Stimulated activated CD8-positive, alpha-beta memory T cell treated with anti-CD3 and anti-CD28 coated beads, Interleukin-12 subunit alpha, Interleukin-12 subunit beta, amount 100 ng/mL, for 1 hour (primary cell): ENCODE measurements around the gene KCNIP4.

Source experiments
- DNase-seq: peaks from one replicate; pipeline ENCODE4 v3.0.0-alpha.2; 2020; ENCODE audit warnings: low read depth

The KCNIP4 gene

DNA sequence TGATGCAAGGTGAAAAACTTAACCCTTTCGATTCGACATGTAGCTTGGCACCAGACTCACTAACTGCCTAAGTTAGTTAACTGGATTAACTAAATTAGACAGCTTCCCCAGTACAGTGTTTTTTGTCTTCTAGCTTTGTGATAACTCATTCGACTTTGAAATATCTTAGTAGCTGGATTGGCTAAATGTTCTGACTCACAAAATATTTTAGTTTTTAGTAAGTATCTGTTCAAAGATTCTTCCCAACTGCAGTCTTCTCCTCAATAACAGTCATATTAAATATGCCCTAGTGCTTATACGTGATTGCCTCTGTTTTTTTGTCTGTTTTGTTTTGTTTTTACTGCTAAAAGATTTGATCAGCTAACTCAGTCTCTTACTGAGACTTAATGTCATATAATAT, 102.9 kb downstream of the KCNIP4 start:
- DNase-seq, result no peak

- DNase-seq, result no peak
Measured at GRCh38 chr4:21835712-21836111, 112.9 kb downstream of the KCNIP4 start.

GRCh38 chr4:21830272-21830671, 118.3 kb downstream of the KCNIP4 start:
- no peak for DNase-seq

- no peak for DNase-seq
Measured at GRCh38 chr4:21827575-21827974, 121.0 kb downstream of the KCNIP4 start.

GRCh38 chr4:21826071-21826470, 122.5 kb downstream of the KCNIP4 start:
- no peak for DNase-seq

DNA sequence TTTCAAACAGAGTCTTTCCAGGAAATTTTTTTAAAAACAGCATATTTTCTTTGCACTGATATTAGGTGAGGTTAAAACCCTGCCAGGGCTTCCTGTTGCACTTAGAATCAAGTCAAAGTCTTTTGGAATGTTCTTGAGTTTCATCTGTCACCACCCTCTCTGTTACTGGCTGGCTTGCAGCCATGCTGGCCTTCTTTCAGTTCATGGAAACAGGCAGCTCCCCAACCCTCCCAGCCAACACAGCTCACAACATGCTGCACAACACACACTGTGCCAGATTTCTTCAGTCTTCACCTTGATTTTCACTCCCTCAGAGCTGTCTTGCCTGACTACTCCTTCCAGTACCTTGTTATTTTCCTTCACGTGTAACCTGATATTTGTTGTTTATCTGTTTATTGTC, 129.5 kb downstream of the KCNIP4 start:
- no peak for DNase-seq

DNA sequence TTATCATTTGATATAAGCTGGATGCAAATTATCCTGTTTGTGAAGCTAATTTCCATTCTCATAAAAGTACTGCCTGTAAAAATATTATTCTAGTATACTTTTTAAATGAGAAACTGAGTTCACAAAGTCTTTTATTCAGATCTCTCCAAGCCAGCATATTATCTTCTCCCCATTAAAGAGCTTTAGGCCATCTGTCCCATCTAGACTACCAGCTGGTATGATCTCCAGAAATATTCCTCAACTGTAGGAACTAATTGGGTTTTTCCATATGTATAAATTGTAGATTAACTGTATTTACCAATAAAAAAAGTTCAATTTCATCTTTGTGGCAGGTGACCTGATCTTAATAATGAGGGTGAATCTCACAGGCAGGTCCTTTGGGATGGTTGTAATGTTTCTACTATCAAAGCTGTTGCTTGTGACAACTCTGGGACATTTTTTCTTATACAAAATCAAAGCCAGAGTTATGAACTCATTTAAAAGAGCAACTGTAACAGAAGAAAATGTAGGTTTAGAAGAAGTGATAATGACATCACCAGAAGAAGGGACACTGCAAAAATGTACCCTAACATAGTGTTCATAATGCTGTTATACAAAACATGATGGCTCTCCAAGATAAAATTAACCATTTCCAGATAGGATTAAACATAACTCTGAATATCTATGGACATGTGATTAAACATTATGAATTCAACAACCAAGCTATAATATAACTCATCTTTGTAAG, 132.8 kb downstream of the KCNIP4 start:
- no peak for DNase-seq

DNA sequence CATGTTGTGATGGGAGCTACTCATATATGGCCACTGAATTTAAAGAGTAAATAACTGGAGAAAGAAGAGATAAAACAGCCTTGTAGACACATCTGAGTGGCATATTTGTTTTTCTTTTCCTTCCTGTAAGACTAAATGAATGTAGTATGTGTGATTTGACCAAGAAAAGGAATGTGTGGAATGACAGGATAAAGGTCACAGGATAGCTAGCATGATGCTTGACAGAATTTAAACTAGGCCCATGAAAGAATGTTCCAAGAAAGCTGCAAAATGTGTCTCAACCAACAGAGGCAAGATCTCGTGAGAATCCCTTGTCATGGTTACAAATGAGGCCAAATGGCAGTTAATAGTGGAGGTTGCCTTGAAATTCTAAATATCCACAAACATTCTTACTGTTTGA, 137.0 kb downstream of the KCNIP4 start:
- no peak for DNase-seq

DNA sequence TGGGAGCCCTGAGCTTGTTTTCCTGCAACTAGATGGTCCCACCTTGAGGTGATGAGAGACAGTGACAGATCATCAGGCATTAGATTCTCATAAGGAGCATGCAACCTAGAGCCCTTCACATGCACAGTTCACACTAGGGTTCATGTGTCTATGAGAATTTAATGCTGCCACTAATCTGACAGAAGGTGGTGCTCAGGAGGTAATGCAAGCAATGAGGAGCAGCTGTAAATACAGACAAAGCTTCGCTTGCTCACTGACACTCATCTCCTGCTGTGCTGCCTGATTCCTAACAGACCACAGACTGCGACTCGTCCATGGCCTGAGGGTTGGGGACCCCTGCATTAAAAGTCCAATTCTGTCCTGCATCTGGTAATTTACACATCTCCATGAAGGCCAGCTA, 141.6 kb downstream of the KCNIP4 start:
- no peak for DNase-seq

DNA sequence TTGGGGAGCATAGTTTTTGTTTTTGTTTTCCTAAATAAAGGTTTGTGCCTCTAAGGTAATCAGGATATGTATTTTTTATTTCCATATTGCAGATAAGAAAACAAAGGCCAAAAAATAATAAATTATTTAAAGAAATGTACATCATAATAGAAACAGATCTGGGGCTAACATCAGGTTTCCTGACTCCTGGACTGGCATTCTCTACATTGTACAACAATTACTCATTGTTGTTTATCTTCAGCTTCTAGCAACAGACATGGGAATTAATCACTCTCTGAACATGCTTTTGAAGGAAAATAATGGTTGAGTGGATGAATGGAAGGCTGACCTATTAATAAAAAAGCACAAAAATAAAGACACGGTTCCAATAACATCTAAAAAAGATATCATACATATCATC, 146.2 kb downstream of the KCNIP4 start:
- DNase-seq, result no peak

- no peak for DNase-seq
Measured at GRCh38 chr4:21801661-21802385, 146.7 kb downstream of the KCNIP4 start.

- DNase-seq, result no peak
Measured at GRCh38 chr4:21795091-21795490, 153.5 kb downstream of the KCNIP4 start.

GRCh38 chr4:21792736-21793135, 155.8 kb downstream of the KCNIP4 start:
- DNase-seq, result no peak

DNA sequence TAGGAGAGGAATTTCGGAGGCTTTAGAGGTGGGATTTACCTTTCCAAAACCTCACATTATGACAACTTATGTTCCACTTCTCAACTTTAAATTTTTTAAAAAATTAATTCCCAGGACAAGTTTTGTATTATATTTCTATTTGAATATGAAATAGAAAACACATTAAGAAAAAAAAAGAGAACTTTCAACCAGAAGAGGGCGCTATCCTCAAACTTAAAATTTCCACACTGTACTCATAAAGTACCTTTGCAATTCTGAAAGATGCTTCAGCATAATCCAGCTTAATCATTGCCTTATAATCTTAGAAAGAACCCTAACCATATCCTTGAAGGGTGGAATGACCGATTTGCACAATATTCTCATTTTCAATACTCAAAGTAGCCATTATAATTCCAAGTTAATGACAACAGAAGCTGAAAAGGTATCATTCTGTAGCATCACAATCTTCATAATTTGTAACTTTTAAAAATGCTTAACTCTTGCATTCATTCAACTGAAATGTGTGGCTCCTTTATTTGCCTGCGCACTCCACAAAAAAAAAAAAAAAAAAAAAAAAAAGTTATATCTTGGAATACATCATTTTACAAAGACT, 158.0 kb downstream of the KCNIP4 start:
- DNase-seq, result no peak

DNA sequence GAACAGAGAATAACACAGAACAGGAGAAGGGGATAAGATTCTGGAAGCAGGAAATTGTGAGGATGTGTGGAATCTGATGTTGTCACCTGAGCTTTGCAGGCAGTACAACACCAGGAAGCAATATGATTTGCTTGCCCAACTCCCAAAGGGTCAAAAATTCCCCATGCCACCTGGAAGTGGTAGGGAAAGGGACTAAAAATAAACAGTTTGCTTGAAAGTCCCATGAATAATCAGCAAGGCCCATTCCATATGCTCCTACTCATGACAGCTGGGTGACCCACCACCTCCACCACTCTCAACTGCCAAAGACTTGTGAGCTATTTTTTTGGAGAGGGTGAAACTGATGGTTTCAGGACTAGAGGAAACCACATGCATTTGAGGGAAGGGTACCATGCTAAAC, 168.4 kb downstream of the KCNIP4 start:
- no peak for DNase-seq

- no peak for DNase-seq
Measured at GRCh38 chr4:21778702-21779101, 169.9 kb downstream of the KCNIP4 start.

DNA sequence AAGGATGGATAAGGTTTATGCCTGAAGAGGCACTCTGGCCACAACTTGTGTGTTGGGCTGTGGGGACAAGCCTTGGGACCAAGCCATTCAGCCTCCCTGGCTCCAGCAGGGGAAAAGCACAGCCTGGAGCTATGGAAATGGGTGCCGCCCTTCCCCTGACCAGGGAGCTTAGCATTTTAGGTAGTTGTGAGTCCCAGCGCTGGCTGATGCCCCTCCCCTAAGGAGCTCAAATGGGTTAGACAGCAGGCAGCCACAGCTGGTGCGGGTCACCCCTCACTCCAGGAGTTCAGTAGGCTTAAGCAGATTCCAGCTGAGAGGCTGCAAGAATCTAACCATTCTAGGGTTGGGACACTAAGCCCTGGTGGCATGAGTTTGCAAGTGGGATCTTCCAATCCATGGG, 172.9 kb downstream of the KCNIP4 start:
- DNase-seq, result no peak

GRCh38 chr4:21769404-21770147, 179.0 kb downstream of the KCNIP4 start:
- DNase-seq, result no peak

- DNase-seq, result no peak
Measured at GRCh38 chr4:21768349-21769310, 179.9 kb downstream of the KCNIP4 start.

DNA sequence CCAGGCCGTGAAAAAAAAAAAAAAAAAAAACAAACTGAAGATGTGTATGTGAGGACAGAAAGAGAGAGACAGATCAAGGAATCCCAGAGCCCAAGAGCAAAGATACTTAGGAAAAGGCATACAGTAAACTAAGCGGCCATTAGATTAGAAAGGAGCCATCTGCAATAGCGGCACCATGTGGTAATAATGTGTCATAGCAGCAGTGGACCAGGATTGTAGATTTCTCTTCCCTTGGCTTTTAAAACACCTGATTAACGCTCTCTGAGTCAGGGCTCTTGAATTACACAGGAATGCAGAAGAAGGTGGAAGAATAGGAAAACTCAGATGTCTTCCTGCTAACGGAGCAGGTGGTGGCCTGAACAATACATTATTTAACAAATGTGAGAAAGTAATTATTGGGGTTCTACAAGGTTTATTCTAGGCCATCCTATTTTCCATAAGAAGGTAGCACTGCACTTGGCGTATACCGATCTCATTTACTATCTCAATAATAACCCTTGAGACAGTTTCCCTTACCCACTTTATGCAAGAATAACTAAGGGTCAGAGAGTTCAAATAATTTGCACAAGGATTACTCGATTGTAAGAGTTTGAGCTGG, 182.7 kb downstream of the KCNIP4 start:
- DNase-seq, result no peak

- no peak for DNase-seq
Measured at GRCh38 chr4:21763855-21764254, 184.7 kb downstream of the KCNIP4 start.
